ENCODE measurements around the gene FUT7.
A peak's percentile ranks its signal among the peaks of the same experiment; 100 is the strongest.

The FUT7 gene

DNA sequence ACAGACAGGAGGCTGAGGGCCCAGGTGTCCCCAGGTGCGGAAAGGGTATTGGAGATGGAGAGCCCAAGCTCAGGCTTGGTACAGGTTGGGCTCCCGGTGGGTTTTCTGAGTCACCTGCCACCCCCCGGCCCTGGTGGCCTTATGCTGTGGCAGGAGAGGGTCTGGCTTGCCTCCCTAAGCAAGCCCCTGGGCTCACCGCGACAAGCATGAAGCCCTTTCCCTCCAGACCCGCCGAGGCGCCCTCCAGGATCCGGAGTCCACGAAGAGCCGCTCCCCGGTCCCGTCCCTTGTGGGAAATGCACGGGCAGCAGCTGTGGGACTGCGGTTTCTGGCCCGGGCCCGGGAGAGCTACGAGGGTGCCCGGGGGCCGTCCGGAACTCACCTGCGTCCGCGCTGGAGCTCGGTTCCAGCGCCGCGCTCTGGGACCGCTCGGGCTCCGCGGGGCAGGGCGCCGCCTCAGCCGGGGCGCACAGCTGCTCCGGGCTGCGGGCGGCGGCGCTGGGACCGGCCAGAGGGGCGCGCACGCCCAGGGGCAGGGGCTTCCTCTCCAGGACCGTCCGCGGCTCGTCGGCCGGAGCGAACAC, 37.7 kb upstream of the FUT7 start:
- TF ChIP-seq, protein P1, sequence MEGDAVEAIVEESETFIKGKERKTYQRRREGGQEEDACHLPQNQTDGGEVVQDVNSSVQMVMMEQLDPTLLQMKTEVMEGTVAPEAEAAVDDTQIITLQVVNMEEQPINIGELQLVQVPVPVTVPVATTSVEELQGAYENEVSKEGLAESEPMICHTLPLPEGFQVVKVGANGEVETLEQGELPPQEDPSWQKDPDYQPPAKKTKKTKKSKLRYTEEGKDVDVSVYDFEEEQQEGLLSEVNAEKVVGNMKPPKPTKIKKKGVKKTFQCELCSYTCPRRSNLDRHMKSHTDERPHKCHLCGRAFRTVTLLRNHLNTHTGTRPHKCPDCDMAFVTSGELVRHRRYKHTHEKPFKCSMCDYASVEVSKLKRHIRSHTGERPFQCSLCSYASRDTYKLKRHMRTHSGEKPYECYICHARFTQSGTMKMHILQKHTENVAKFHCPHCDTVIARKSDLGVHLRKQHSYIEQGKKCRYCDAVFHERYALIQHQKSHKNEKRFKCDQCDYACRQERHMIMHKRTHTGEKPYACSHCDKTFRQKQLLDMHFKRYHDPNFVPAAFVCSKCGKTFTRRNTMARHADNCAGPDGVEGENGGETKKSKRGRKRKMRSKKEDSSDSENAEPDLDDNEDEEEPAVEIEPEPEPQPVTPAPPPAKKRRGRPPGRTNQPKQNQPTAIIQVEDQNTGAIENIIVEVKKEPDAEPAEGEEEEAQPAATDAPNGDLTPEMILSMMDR (IDR thresholded peaks at IDR 0.05): no peak; the same call in 1 of the 2 replicates

DNA sequence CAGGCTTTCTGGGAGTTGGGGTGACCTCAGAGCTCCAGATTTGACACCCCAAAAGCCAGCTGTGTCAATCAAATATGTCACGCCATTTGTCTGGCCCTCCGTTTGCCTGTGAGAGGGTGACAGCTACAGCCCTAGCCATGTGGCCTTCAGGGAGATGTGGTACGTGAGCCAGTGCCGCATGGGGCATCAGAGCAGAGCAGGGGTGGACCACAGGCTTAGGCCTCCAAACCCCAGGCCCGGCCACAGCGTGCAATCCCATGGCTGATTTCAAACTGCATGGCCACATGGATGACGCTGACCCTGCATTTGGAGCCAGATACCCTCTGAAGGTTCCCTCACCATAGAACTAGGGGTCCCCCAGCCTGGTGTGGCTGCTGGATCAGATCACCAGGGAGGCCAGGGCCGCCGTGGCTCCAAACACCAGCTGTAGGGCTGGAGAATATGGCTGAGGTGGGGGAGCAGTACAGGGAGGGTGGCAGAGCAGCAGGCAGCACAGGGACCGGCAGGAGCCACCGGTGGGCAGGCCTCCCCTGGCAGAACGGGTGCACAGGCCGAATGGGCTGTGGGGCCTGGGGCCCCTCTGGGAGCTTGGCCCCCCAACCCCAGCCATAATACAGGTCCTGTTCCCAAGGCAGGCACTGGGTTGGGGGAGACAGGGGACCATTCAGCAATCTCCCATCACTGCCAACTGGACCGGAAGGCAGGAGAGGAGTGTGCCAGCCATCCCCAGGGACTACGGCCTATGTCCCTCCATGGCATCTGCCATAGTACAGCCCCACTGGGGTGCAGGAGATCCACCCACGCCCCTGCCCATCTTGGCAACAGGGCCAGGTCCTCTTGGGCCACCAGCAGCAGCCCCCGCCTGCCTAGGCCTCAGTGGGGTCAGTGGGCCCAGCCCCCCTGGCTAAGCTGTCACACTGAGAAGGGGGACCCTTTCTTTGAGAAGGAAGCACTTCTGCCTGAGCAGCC, 36.9 kb upstream of the FUT7 start:
- TF ChIP-seq, protein P1 (IDR thresholded peaks at IDR 0.05): no peak

DNA sequence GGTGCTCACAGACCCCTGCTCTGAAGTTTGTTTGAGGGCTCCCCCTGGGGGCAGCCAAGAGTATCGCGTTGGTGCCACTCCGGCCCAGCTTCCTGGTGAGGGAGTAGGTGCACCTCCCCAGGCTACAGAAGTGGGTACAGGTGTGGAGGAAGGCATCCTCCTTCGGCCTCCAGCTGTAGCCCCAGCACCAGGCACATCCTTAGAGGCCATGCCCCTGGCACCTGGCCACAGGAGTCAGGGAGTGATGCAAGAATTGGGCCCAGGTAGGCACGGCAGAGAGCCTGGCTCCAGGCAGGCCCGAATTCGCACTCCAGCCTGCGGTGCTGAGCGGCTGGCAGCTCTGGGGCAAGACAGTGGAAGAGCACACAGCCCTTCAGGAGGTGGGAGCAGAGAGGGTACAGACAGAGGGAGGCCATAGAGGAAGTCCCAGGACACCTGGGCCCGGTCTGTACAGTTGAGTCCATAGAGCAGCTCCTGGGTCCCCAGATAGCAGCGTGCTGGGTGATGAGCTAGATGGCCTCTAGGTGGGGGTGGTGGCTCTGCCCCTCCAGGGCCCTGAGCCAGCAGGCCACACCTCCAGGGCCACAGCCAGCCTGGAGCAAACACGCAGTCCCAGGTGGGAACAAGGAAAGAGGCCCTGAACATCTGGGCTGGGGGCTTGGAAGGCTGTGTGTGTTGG, 36.1 kb upstream of the FUT7 start:
- TF ChIP-seq, protein P1 (IDR thresholded peaks at IDR 0.05): peak; percentile 82

DNA sequence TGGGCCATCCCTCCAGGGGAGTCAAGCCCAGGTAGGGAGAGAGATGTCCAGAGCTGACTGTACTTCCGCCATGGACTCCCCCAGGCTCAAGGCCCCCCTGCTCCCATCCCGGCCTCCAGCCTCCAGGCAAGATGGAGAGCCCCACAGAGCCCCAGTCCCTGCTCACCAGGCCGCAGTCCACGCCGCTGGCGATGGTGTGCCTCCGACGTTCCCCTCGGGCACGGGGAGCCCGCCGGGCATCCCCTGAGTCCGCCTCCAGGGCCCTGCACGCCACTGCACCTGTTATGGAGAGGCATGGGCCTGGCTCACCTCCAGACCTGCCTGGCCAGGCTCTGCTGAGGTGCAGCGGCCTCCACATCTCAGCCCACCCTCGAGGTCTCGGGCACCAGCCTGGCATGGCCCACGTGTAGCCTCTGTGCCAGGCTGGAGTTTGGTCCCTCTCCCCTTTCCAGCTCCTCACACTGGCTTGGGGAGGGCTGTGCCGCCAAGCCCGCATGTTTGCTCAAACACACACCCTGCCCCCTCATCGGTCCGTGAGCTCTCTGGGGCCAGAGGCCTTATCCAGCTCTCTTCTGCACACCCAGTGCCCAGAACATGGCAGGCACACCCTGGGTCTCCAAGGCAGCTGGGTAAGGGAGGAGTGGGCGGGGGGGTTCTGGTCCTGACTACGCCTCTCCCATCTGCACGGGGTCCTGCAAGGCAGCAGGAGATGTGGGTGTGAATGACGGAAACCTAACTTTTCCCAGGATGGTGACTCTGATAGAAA, 34.4 kb upstream of the FUT7 start:
- TF ChIP-seq, protein P1 (IDR thresholded peaks at IDR 0.05): no peak

DNA sequence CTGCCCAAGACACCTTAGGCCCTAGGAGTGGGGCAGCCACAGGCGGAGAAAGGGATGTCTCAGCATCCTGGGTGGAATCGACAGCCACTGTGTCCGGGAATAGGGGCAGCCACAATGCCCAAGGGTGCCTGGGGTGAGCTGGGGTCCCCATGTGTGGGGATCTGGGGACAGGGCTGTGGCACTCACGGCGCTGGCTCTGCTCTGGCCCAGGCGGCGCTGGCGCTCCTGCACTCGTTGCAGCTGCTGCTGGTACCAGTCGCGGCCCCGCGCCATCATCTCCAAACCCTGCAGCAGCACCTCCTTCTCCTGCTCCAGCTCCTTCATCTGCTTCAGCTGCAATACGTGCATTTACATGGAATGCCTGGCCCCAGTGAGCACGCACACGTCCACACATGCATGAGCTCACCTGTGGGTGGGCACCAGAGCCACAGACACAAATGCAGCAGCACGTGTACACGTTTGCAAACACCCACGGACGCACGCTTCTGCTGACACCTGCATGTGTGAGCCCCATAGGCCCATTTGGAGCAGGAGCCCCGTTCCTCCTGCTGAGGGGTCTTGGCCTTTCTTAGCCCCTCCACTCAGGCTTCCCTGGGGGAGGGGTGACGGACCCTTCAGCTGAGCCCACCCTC, 33.6 kb upstream of the FUT7 start:
- TF ChIP-seq, protein P1 (IDR thresholded peaks at IDR 0.05): no peak

DNA sequence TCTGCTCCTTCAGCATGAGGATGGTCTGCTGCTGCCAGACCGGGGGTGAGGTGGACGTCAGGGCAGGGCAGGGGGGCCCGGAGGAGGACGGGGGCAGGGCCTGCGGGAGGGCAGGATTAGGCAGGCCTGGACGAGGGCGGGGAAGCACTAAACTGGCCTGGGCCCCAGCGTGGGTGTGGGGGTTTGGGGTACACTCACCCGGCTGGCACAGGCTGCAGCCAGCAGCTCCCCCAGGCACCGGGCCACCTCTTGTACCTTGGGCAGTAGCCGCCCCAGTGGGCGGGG, 32.9 kb upstream of the FUT7 start:
- TF ChIP-seq, protein P1 (IDR thresholded peaks at IDR 0.05): no peak

Data from LNCAP (cell line).